Measurements from ENCODE around the gene ABCC11.
"Not testable (repeated sequence)": the region's sequence is repeated elsewhere in the genome, so short reads cannot be mapped to it uniquely, and the experiment has no call there.

ABCC11 gene

DNA sequence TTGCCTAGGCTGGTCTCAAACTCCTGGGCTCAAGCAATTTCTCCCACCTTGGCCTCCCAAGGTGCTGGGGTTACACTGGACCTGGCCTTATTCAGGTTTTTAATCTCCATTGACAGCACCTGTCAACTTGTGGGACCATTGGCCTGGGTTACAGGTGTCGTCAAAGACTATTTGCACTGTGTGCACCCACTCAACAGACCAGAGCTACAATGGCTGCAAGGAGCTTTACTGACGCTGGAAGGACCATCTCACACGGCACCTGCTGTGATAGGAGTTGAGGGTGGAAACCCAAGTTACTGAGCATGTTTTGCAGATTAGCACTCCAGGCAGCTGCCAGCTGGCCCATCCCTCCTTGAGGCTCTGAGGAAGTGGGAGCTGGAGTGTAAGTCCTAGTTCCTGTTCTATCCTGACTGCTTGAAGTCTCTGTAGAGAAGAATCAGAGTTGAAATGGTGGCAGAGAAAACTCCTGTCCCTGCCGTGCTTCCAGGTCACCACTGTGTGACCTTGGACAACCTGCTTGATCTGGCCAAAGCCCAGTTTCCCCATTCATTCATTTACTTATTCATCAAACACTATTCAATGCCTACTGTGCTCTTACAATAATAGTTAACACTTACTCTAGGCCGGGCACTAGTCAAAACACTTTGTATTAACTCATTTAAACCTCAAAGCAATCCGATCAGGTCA, 45.7 kb downstream of the ABCC11 start:
- DNase-seq (ENCODE audit: low spot score) = no peak

GRCh38 chr16:48197294-48197693, 50.0 kb downstream of the ABCC11 start:
- DNase-seq (ENCODE audit: low spot score) = peak; percentile 69

GRCh38 chr16:48194828-48195556, 52.3 kb downstream of the ABCC11 start:
- DNase-seq (ENCODE audit: low spot score) = no peak

DNA sequence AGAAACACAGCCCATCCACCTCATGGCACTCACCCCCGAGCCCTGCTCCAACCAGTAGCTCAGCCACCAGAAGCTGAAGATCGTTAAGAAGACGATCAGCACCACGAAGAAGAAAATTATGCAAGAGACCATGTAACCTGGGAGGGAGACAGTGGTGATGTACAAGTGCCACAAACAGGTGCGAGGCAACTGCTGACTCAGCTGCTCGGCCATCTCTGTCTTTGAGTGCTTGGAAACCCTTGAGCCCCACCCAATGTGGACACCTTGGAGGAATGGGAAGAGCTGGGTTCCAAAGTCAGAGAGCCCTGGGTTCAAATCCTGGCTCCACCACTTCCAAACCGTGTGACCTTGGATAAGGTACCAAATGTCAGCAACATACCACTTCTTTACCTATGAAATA, 53.5 kb downstream of the ABCC11 start:
- no peak for DNase-seq (ENCODE audit: low spot score)

GRCh38 chr16:48188449-48189102, 58.8 kb downstream of the ABCC11 start:
- peak; percentile 7 for DNase-seq (ENCODE audit: low spot score)

- no peak for DNase-seq (ENCODE audit: low spot score)
Measured at GRCh38 chr16:48187779-48188178, 59.6 kb downstream of the ABCC11 start.

GRCh38 chr16:48184681-48185080, 62.7 kb downstream of the ABCC11 start:
- no peak for DNase-seq (ENCODE audit: low spot score)

DNA sequence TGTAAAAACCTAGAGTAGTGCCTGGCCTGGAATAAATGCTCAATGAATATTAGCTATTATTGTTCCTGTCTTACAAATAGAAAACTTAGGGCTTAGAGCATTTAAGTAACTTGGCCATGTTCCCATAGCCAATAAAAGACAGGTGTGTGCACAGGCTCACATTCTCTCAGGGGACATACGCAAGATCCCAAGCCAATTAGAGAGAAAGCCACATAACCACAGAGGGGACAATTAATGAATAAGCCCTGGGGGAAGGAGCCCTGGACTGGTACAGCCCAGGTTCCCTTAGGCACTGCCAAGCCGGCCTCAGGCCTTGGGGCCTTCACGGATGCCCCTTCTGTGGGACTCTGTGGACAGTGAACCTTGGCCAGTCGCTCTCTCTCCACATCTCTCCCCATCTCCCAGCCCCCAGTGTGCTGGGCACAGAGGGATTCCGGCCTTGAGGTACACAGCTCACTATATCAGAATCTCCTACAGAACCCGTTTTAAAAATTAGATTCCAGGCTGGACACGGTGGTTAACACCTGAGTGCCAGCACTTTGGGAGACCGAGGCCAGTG, 64.3 kb downstream of the ABCC11 start:
- peak; percentile 31 for DNase-seq (ENCODE audit: low spot score)

DNA sequence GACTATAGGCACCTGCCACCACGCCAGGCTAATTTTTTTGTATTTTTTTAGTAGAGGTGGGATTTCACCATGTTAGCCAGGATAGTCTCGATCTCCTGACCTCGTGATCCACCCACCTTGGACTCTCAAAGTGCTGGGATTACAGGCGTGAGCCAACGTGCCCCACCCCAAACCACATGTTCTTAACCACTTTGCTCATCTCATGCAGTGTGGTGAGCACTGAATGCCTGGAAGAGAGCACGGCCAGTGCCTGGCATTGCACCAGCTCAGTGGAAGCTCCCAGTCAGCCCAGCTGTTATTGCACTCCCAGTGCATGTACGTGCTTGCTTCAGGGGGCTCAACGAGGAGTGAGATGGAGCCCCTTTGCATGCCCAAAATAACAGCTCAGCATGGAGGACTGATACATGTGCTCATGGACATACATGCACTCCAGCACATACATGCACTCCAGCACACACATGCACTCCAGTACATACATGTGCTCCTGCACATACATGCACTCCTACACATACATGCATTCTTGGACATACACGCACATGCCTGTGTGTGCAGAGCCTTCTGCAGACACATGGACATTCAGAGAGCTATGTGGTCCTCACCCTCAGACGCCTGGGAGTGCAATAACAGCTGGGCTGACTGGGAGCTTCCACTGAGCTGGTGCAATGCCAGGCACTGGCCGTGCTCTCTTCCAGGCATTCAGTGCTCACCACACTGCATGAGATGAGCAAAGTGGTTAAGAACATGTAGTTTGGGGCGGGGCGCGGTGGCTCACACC, 65.4 kb downstream of the ABCC11 start:
- DNase-seq (ENCODE audit: low spot score) = not testable (repeated sequence)

DNA sequence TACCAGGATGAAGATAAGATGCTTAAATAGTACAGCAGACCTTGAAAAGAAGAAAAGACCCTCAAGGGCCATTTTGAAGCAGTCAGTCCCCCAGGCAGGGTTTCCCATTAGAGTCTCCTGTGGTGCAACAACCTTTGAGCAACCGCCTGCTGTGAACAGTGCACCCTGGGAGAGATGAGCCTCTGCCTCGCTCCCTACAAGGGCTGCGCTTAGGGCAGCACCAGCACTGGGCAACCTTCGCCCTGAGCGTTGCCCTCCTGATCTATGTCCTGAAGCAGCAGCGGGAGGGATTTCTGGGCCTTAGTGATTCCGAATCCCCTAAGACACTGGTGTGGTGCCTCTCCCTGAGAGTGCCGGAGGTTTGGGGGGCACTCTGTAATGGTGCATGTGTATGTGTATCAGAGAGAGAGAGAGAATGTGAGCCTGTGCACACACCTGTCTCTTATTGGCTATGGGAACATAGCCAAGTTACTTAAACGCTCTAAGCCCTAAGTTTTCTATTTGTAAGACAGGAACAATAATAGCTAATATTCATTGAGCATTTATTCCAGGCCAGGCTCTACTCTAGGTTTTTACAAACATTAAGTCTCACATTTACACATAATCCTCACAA, 66.4 kb downstream of the ABCC11 start:
- DNase-seq (ENCODE audit: low spot score) = no peak

- DNase-seq (ENCODE audit: low spot score) = no peak
Measured at GRCh38 chr16:48176635-48177408, 70.5 kb downstream of the ABCC11 start.

- DNase-seq (ENCODE audit: low spot score) = no peak
Measured at GRCh38 chr16:48173889-48174288, 73.5 kb downstream of the ABCC11 start.

- no peak for DNase-seq (ENCODE audit: low spot score)
Measured at GRCh38 chr16:48172682-48173081, 74.7 kb downstream of the ABCC11 start.

DNA sequence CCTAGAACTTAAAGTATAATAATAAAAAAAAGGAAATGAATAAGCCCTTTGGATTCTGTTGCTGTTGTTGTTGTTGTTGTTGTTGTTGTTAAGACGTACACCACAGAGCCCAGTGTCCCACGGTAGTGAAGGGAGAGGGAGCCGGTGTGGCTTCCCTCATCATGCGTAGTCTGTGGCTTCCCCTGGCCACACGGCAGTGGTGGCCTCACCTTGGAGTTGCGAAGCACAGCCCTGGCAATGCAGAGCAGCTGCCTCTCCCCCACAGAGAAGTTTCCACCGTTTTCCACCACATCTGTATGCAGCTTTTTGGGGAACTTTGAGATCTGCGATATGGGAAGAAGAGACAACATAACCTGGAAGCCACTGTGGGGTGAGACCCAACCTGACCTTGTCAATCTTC, 77.4 kb downstream of the ABCC11 start:
- no peak for DNase-seq (ENCODE audit: low spot score)

GRCh38 chr16:48168075-48168474, 79.3 kb downstream of the ABCC11 start:
- DNase-seq (ENCODE audit: low spot score) = no peak

DNA sequence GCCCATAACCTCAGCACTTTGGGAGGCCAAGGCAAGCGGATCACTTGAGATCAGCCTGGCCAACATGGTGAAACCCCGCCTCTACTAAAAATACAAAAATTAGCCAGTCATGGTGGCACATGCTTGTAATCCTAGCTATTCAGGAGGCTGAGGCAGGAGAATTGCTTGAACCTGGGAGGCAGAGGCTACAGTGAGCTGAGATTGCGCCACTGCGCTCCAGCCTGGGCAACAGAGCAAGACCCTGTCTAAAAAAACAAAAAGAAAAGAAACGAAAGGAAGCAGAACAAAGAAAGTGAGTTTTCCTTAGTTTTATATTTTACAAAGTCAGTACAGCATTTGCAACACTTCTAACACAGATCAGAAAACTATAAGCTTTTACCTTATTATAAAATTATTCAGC, 80.7 kb downstream of the ABCC11 start:
- not testable (repeated sequence) for DNase-seq (ENCODE audit: low spot score)

GRCh38 chr16:48165961-48166578, 81.3 kb downstream of the ABCC11 start:
- no peak for DNase-seq (ENCODE audit: low spot score)

GRCh38 chr16:48164907-48165715, 82.2 kb downstream of the ABCC11 start:
- peak; percentile 57 for DNase-seq (ENCODE audit: low spot score)

GRCh38 chr16:48162839-48163410, 84.4 kb downstream of the ABCC11 start:
- DNase-seq (ENCODE audit: low spot score) = no peak

Data from SW480 (cell line).